CD4-positive, alpha-beta T cell (primary cell): ENCODE results near the gene RGS5. TPM values are rescaled to one million over a fixed set of nuclear protein-coding genes. Genes with fewer than 3 reads are reported as not detected.
"Not testable (repeated sequence)": the region's sequence is repeated elsewhere in the genome, so short reads cannot be mapped to it uniquely, and the experiment has no call there.

Source experiments
- ATAC-seq: fragments of 200-7000 bp; cut with Tn5 transposase; one replicate; pipeline ENCODE4 v1.10.0; 2022; ENCODE audit warnings: mild to moderate bottlenecking; ENCODE audit not compliant: poor library complexity
- CTCF ChIA-PET: fragments of 350-600 bp; sonication (Branson Sonifier 250); formaldehyde crosslinking; loops from one replicate; lab custom pipeline; 2021; ENCODE audit warnings: antibody characterized with exemption, inconsistent platforms; lab: Charles Lee
- POLR2A ChIA-PET: fragments of 350-600 bp; sonication (Branson Sonifier 250); formaldehyde crosslinking; loops from one replicate; lab custom pipeline; 2021; ENCODE audit warnings: antibody characterized with exemption, inconsistent platforms; lab: Charles Lee
- DNase-seq, 14 experiments: peaks; one replicate each; pipeline ENCODE4 v3.0.0-alpha.2; 2013 to 2020; ENCODE audit warnings: mixed read lengths in 2 of 14
- H3K27ac ChIP-seq, 2 donors: one replicate each; pipeline versions ENCODE4 v1.5.1 to v1.7.0; 2013; ENCODE audit warnings: low read length in 2 of 2, low read depth in 1 of 2, mild to moderate bottlenecking in 1 of 2
- H3K27me3 ChIP-seq, 2 experiments: 1 replicate in 1 of 2; 2 replicates in 1 of 2; pipeline versions ENCODE4 v1.6.1 to v1.7.0; 2013; ENCODE audit warnings: low read length in 2 of 2, control low read depth in 1 of 2, mild to moderate bottlenecking in 1 of 2, moderate library complexity in 1 of 2; ENCODE audit not compliant: insufficient read depth in 2 of 2, control insufficient read depth in 1 of 2
- H3K36me3 ChIP-seq: one replicate; pipeline ENCODE4 v1.6.1; 2013; ENCODE audit warnings: low read length, control low read depth; ENCODE audit not compliant: insufficient read depth
- H3K4me1 ChIP-seq: one replicate; pipeline ENCODE4 v1.6.1; 2013; ENCODE audit warnings: low read length, control low read depth; ENCODE audit not compliant: insufficient read depth
- H3K4me3 ChIP-seq: one replicate; pipeline ENCODE4 v1.5.1; 2013; ENCODE audit warnings: mild to moderate bottlenecking, low read length, moderate library complexity
- H3K9me3 ChIP-seq, 2 experiments: 1 replicate in 1 of 2; 2 replicates in 1 of 2; pipeline versions ENCODE4 v1.6.1 to v1.7.0; 2013; ENCODE audit warnings: low read length in 2 of 2, mild to moderate bottlenecking in 2 of 2, control low read depth in 1 of 2, moderate library complexity in 1 of 2; ENCODE audit not compliant: control insufficient read depth in 1 of 2, insufficient read depth in 1 of 2
- H3K27ac Mint-ChIP-seq: one replicate; pipeline ENCODE4 v1.8.0; 2020; ENCODE audit warnings: mixed read lengths
- H3K27me3 Mint-ChIP-seq: one replicate; pipeline ENCODE4 v1.8.0; 2021; ENCODE audit warnings: mixed read lengths
- H3K36me3 Mint-ChIP-seq: one replicate; pipeline ENCODE4 v1.8.0; 2021; ENCODE audit warnings: low read depth, mixed read lengths
- H3K4me1 Mint-ChIP-seq: one replicate; pipeline ENCODE4 v1.8.0; 2021; ENCODE audit warnings: low read depth, mixed read lengths
- H3K4me3 Mint-ChIP-seq: one replicate; pipeline ENCODE4 v1.8.0; 2020; ENCODE audit warnings: mild to moderate bottlenecking, mixed read lengths
- H3K9me3 Mint-ChIP-seq: one replicate; pipeline ENCODE4 v1.8.0; 2020; ENCODE audit warnings: mixed read lengths
- intact Hi-C, 2 experiments: fragments of 100-400 bp; cut with DNase I in 1 of 2; cut with micrococcal nuclease in 1 of 2; formaldehyde crosslinking; loops; one replicate each; pipeline versions ENCODE4 v1.15.1 to v1.9.0; 2023 to 2025; cut with DNase I, micrococcal nuclease
- total RNA-seq, 174 experiments: library from RNA in 2 of 174; stranded (reverse) in 2 of 174; gene quantifications; one replicate each; pipeline ENCODE4 v1.2.3 and lab custom pipeline; 2021 to 2026
- TF ChIP-seq, protein P1 (sequence below): fragments of 200-600 bp; IDR thresholded peaks from one replicate; pipeline ENCODE4 v1.8.0; 2022; ENCODE audit warnings: antibody characterized with exemption, mild to moderate bottlenecking

RGS5 gene
- total RNA-seq, 2 experiments from 2014 or later: 1.2 to 1.6 TPM

DNA sequence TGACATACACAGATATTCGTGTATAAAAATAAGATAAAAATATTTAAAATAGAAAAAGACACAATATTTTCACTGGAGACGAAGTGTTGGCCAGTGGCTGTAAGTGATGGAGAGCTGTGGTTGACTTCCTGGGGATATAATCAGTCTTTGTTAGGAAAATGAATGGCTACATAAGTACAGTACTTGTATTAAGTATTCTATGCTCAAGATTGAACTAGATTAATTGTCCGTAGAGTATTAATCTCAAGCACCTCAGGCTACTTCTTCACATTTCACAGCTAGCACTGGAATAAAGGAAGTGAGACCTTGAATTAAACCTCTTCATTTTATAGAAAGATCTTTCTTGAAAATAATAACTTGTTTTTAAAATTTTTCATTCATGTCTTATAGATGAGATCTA lies 39.0 kb upstream of the RGS5 start:
- no peak for ATAC-seq
- H3K27ac Mint-ChIP-seq: no peak overlapping the region
- no peaks in the 10 kb centered on the region for H3K27me3 Mint-ChIP-seq
- H3K9me3 Mint-ChIP-seq: peaks cover 4% of the 10 kb centered on the region
- no peak overlapping the region for H3K4me3 ChIP-seq
- TF ChIP-seq, protein P1, sequence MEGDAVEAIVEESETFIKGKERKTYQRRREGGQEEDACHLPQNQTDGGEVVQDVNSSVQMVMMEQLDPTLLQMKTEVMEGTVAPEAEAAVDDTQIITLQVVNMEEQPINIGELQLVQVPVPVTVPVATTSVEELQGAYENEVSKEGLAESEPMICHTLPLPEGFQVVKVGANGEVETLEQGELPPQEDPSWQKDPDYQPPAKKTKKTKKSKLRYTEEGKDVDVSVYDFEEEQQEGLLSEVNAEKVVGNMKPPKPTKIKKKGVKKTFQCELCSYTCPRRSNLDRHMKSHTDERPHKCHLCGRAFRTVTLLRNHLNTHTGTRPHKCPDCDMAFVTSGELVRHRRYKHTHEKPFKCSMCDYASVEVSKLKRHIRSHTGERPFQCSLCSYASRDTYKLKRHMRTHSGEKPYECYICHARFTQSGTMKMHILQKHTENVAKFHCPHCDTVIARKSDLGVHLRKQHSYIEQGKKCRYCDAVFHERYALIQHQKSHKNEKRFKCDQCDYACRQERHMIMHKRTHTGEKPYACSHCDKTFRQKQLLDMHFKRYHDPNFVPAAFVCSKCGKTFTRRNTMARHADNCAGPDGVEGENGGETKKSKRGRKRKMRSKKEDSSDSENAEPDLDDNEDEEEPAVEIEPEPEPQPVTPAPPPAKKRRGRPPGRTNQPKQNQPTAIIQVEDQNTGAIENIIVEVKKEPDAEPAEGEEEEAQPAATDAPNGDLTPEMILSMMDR: no peak
- no peaks in the 10 kb centered on the region for H3K4me1 ChIP-seq
- no peaks in the 10 kb centered on the region for H3K9me3 ChIP-seq
- no peak for DNase-seq
- H3K36me3 Mint-ChIP-seq: peaks cover 12% of the 10 kb centered on the region
- CTCF ChIA-PET: no interaction called here
- H3K4me1 Mint-ChIP-seq: no peaks in the 10 kb centered on the region
- H3K27me3 ChIP-seq: no peaks in the 10 kb centered on the region
- POLR2A ChIA-PET: no interaction called here
- no peaks in the 10 kb centered on the region for H3K36me3 ChIP-seq
- intact Hi-C loops: no loop called here
- H3K4me3 Mint-ChIP-seq: no peak overlapping the region
- no peak overlapping the region for H3K27ac ChIP-seq

DNA sequence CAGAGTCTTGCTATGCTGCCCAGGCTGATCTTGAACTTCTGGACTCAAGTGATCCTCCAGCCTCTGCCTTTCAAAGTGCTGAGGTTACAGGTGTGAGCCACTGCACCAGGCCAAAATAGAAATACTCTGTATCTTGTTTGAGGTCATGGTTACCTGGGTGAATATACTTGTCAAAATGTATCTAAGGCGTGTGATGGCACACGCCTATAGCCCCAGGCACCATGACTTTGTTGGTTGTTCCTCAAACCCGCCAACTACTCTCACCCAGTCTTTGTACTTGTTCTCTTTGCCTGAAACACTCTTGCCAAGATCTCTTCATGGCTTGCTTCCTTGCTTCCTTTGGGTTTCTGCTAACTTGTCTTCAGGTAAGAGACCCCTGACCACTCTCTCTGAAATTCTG lies 38.0 kb upstream of the RGS5 start:
- H3K36me3 ChIP-seq: no peaks in the 10 kb centered on the region
- H3K27ac ChIP-seq: no peak overlapping the region
- no peaks in the 10 kb centered on the region for H3K9me3 ChIP-seq
- POLR2A ChIA-PET: no interaction called here
- intact Hi-C loops: no loop called here
- H3K27ac Mint-ChIP-seq: no peak overlapping the region
- H3K36me3 Mint-ChIP-seq: peaks cover 9% of the 10 kb centered on the region
- TF ChIP-seq, protein P1: no peak
- H3K27me3 ChIP-seq: no peaks in the 10 kb centered on the region
- ATAC-seq (no peak), DNase-seq (no peak)
- CTCF ChIA-PET: no interaction called here
- H3K4me3 ChIP-seq: no peak overlapping the region
- H3K4me1 Mint-ChIP-seq: no peaks in the 10 kb centered on the region
- H3K4me1 ChIP-seq: no peaks in the 10 kb centered on the region
- no peak overlapping the region for H3K4me3 Mint-ChIP-seq
- no peaks in the 10 kb centered on the region for H3K27me3 Mint-ChIP-seq
- peaks cover 4% of the 10 kb centered on the region for H3K9me3 Mint-ChIP-seq

DNA sequence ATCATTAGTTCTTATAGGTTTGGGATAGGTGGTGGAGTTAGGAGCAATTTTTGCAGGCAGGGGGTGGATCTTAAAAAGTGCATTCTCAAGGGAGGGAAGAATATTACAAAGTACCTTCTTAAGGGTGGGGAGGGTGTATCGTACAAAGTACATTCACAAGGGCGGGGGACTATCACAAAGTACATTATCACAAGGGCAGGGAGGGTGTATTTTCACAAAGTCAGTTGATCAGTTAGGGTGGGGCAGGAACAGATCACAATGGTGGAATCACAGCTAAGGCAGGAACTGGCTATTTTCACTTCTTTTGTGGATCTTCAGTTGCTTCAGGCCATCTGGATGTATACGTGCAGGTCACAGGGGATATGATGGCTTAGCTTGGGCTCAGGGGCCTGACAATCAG lies 30.9 kb upstream of the RGS5 start:
- H3K36me3 ChIP-seq, H3K4me1 ChIP-seq, H3K27ac ChIP-seq, H3K27ac Mint-ChIP-seq, H3K36me3 Mint-ChIP-seq, H3K4me3 Mint-ChIP-seq, intact Hi-C loops, H3K9me3 ChIP-seq, POLR2A ChIA-PET, H3K4me3 ChIP-seq, H3K9me3 Mint-ChIP-seq, ATAC-seq, CTCF ChIA-PET, DNase-seq, H3K27me3 Mint-ChIP-seq, H3K4me1 Mint-ChIP-seq, H3K27me3 ChIP-seq: not testable (repeated sequence)

DNA sequence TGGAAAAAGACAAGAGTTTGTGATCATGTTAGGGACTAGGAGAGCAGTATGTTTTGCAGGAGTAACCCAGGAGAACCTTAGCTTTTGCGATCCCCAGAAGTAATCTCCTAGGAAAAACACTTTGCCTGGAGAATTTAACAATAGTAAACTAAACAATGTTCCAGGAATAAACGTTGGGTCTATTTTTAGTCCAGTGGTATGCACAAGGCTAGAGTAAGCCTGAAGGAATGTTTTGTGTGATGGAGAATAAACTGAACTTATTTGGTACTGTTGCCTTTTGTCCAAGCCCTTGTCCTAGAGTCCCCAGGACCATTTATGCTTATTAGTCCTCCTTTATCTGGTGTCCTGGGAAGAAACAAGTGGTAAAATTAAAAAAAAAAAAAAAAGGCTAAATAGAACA lies 28.7 kb upstream of the RGS5 start:
- POLR2A ChIA-PET: no interaction called here
- intact Hi-C loops: no loop called here
- CTCF ChIA-PET: no interaction called here

More for the DNA sequence above, 28.7 kb upstream of the RGS5 start:
- H3K36me3 ChIP-seq: no peaks in the 10 kb centered on the region
- no peaks in the 10 kb centered on the region for H3K27me3 ChIP-seq
- no peak overlapping the region for H3K27ac ChIP-seq
- TF ChIP-seq, protein P1: no peak
- Mint-ChIP-seq H3K9me3 (peaks cover 3% of the 10 kb centered on the region), H3K4me3 (no peak overlapping the region), H3K4me1 (no peaks in the 10 kb centered on the region), H3K36me3 (no peaks in the 10 kb centered on the region), H3K27ac (no peak overlapping the region), H3K27me3 (no peaks in the 10 kb centered on the region)
- H3K4me3 ChIP-seq: no peak overlapping the region
- ATAC-seq: no peak
- peaks cover 0 to 6% of the 10 kb centered on the region in 2 experiments for H3K9me3 ChIP-seq
- no peaks in the 10 kb centered on the region for H3K4me1 ChIP-seq
- DNase-seq: no peak
